ENCODE measurements around the gene BIN1.
"Not testable (repeated sequence)": the region's sequence is repeated elsewhere in the genome, so short reads cannot be mapped to it uniquely, and the experiment has no call there.

BIN1 gene

DNA sequence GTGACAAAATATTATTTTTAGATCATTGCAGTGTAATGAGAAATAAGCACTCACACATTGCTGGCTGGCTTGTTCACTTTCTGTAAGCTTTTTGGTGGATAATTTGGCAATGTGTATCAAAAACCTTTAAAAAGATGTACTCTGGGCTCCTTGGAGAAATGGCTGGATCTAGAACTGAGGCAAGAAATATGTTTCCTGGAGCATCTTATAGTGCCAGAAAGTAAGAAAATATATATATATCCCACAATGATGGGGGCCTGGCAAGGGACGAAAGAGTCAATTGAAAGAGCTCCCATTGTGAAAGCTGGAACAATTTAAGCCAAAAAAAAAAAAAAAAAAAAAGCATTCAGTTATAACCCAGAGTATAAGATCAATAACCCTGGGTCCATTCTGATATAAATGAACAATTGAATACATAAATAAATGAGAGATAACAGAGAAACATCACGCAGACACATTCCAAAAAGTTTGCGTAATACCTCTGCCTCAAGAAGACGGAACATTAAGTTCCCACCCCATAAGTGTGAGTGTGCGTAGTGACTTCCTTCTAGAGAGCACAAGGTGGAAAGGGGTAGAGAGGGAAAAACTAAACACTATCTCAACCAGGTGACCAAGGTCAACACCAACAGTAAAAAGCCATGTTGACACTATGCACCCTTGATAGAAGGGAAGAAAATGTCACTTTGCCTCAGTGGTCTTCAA lies 77.5 kb downstream of the BIN1 start:
- no peak overlapping the region for H3K4me3 ChIP-seq (ENCODE audit: low read depth, low read length)

DNA sequence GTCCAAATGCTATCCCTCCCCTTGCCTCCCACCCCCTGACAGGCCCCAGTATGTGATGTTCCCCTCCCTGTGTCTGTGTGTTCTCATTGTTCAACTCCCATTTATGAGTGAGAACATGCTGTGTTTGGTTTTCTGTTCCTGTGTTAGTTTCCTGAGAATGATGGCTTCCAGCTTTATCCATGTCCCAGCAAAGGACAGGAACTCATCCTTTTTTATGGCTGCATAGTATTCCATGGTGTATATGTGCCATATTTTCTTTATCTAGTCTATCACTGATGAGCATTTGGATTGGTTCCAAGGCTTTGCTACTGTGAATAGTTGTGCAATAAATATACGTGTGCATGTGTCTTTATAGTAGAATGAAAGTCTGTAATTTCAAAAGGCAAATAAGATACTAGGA lies 78.2 kb downstream of the BIN1 start:
- H3K4me3 ChIP-seq (ENCODE audit: low read depth, low read length), result not testable (repeated sequence)

DNA sequence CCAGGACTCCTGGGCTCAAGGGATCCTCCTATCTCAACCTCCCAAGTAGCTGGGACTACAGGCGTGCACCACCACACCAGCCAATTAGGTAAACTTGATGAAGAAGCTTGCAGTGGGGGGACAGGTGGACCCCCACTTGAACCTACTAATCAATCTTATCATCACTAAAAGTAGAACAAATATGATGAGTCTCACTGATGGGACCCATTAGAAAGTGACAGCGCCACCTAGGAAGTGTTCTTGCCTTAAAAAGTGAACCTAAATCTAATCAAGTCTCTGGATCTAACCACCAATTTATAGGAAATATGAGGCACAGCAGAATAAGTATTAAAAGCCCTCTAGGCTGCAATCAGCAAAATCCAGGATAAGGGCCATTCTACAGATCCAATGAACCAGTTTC lies 79.2 kb downstream of the BIN1 start:
- no peak overlapping the region for H3K4me3 ChIP-seq (ENCODE audit: low read depth, low read length)

DNA sequence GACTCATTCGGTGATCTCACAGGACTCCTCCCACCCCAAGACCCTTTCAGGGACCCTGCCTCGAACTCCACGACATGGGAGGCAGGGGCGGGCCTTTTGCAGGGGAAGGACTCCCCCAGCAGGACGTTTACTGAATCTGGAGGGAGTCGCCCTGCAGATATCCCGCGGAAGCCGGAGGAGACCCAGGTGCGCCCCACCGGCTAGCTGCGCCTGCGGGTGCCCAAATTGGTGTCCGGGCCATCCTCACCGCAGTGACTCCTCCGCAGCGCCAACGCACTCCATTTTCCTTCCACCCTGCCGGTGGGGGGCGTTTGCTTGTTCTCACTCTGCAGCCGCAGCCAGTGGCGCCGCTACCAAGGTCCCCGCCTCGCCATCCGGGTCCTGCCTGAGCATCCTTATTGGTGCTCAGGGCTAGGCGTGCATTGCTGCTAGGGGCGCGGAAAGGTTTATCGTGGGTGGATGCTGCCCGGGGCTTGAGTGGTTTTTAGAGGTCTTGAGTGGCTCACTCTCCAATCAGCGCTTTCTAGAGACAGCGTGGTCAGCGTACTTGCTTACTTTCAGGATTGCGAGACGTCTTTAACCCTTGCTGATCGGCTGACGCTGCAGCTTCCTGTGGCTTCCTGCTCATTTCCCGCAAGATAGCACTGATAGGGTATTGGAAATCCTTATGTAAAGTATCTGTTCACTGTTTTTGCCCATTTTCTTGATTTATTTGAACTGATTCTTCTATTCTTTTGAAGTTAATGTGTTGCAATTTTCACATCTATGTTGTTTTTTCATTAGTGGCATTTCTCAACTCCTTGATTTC lies 81.4 kb downstream of the BIN1 start:
- H3K4me3 ChIP-seq (ENCODE audit: low read depth, low read length), result peak overlapping the region; percentile 70

DNA sequence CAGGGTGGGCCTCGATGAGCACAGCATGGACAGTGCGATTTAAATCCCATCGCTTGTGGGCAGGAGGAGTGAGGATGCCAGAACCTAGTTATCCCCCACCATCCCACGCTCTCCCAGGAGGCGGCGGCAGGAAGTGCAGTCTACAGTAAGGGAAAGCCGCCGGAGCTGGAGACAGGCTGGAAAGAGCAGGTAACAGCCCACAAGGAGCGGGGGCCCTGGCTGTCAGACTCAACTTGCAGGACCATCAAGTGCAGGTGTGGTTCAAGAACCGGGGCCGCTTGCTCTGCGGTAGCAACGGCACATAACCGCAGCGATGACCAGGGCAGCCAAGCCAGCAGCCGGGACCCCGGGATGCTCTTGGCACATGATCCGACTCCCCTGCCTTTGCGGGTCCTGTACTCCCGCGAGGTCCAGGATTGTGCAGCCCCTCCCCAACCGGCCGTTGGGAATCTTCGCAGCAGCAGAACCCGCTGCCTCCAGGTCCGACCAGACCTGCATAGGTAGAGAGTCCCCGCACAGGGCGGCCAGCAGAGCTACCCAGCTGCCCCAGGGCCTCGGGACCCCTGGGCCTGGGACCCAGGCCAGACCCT lies 82.1 kb downstream of the BIN1 start:
- peak overlapping the region; percentile 70 for H3K4me3 ChIP-seq (ENCODE audit: low read depth, low read length)

- H3K4me3 ChIP-seq (ENCODE audit: low read depth, low read length), result no peak overlapping the region
These were observed 83.5 kb downstream of the BIN1 start for GRCh38 chr2:127023504-127023903.

DNA sequence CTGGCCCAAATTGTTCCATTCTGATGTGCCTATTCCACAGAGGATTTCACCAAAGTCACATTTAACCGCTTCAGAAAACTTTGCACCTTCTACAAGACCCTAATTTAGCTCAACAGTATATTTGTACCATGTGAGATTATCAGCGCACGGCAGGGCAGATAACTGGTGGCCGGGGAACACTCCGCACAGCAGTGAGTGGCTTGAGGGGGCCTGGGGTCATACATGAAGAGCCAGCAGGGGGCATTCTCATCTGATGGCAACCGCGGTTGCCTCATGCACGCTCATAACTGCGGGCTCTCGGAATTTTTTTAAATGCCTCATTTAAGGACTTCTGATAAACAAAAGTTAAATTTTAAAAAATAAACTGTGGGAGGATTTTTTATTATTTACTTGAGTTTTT lies 84.1 kb downstream of the BIN1 start:
- no peak overlapping the region for H3K4me3 ChIP-seq (ENCODE audit: low read depth, low read length)

- H3K4me3 ChIP-seq (ENCODE audit: low read depth, low read length), result no peak overlapping the region
These were observed 86.4 kb downstream of the BIN1 start for GRCh38 chr2:127020536-127020935.

- no peak overlapping the region for H3K4me3 ChIP-seq (ENCODE audit: low read depth, low read length)
These were observed 89.4 kb downstream of the BIN1 start for GRCh38 chr2:127017548-127017947.

DNA sequence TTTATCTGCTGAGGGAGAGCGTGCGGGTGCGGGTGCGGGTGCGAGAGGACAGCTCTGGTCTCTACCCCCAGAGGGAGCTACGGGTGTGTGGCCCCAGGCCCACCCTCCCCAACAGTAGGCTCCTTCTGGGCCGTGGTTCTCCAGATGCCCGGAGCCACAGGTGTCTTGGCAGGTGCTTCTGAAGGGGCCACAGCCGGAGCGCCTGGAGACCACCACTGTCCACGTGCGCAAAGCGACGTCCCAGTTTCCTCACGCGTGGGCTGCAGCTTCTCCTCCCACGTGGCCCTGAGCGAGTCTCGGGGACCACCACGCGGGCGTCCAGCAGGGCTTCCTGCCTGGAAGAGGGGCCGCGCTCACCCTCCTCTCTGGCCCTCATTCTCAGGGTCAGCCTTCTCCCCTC lies 90.6 kb downstream of the BIN1 start:
- H3K4me3 ChIP-seq (ENCODE audit: low read depth, low read length), result no peak overlapping the region

- H3K4me3 ChIP-seq (ENCODE audit: low read depth, low read length), result no peak overlapping the region
These were observed 91.6 kb downstream of the BIN1 start for GRCh38 chr2:127015106-127015910.

DNA sequence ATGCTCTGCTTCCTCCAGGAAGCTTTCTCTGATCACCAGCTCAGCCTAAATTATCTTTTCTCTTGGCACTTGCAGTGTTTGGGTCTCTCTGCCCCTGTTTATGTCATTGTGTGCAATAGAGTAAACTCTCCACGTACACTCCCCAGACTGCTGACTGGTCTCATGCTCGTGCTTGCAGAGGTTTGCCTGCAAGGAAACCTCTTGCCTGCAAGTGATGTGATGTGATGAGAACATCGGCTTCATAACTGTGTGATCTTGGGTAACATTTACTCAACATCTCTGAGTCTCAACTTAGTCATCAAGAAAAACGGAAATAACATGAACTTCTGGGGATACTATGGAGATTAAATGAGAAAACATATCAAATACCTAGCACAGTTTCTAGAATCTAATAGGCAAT lies 92.3 kb downstream of the BIN1 start:
- H3K4me3 ChIP-seq (ENCODE audit: low read depth, low read length), result no peak overlapping the region

DNA sequence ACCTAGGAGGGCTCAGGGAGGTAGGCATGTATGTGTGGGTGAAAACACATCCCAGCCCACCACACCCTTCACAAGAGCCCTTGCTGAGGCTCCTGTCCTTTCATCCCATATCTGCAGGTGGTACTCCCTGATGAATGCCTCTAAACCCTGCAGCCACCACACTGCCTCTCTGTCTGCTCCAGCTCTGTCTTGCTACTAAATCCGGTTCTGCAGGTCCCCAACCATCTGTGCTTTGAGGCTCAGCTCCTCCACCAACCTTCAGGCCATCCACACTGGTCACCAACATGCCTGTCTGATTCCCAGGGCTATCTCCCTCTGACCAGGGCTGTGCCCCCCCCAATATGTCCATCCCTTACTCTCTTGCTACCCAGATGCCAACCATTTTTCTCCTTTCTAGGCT lies 92.7 kb downstream of the BIN1 start:
- no peak overlapping the region for H3K4me3 ChIP-seq (ENCODE audit: low read depth, low read length)

GRCh38 chr2:127012868-127013267 lies 94.1 kb downstream of the BIN1 start:
- no peak overlapping the region for H3K4me3 ChIP-seq (ENCODE audit: low read depth, low read length)

DNA sequence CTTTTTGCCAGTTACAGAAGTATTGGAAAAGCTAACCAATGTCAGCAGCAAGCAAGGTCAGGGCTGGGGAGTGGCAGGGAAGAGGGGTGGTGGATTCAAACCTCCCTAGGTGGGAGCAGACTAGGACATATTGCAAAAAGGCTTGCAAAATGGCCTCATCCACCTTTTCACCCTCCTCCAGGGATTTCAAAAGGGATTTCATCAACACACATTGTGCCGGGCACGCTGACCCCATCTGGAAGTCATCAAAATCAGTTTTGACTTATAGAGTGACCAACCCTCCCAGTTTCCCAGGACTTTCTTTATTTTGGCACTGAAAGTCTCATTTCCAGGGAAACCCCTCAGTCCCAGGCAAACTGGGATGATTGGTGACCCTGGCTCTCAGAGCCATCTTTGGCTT lies 94.7 kb downstream of the BIN1 start:
- no peak overlapping the region for H3K4me3 ChIP-seq (ENCODE audit: low read depth, low read length)

- no peak overlapping the region for H3K4me3 ChIP-seq (ENCODE audit: low read depth, low read length)
These were observed 95.2 kb downstream of the BIN1 start for GRCh38 chr2:127011796-127012195.

- no peak overlapping the region for H3K4me3 ChIP-seq (ENCODE audit: low read depth, low read length)
These were observed 95.7 kb downstream of the BIN1 start for GRCh38 chr2:127011231-127011661.

DNA sequence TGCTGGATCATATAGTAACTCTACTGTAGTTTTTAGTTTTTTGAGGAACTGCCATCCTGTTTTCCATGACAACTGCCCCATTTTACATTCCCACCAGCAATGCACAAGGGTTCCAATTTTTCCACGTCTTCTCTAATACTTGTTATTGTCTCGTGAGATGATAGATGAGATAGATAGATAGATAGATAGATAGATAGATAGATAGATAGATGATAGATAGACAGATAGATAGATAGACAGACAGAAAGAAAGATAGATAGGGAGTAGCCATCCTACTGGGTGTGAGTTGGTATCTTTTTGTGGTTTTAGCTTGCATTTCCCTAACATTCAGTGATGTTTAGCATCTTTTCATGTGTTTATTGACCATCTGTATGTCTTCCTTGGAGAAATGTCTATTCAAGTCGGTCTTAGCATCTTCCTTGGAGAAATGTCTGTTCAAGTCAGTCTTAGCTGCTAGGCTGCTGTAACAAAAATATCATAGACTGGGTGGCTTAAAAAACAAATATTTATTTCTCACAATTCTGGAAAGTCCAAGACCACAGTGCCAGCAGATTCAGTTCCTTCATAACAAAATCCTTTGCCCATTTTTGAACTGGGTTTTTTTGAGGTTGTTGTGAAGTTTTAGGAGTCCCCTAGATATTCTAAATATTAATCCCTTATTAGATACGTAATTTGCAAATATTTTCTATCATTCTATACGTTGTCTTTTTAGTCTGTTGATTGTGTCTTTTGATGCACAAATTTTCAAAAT lies 98.5 kb downstream of the BIN1 start:
- no peak overlapping the region for H3K4me3 ChIP-seq (ENCODE audit: low read depth, low read length)

DNA sequence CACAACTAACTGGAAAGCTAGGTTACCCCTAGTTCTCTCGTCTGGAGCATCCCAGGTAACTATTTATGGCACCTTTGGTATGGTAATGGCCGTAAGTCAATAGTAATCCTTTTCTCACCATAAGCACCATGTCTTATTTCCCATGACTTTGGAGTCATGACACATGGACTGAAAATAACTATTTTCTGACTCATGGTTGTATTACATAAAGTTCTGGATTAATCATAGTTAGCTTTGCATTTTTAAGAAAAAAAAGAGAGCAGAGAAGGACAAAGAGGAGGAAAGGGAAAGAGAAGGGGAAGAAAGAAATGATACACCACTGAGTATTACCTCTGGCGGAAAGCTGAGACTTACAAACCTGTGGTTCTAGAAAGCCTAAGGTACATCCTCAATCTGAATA lies 99.3 kb downstream of the BIN1 start:
- no peak overlapping the region for H3K4me3 ChIP-seq (ENCODE audit: low read depth, low read length)

GRCh38 chr2:127006962-127007361 lies 100.0 kb downstream of the BIN1 start:
- H3K4me3 ChIP-seq (ENCODE audit: low read depth, low read length), result no peak overlapping the region
